Liver (tissue), 9 donors: ENCODE data around the gene ATG16L1. TPM values are rescaled to one million over a fixed set of nuclear protein-coding genes. Genes with fewer than 3 reads are reported as not detected.

Experiments
- DNase-seq: peaks from one replicate; pipeline ENCODE4 v3.0.0-alpha.2; 2017; ENCODE audit warnings: low spot score
- H3K27ac ChIP-seq, 2 donors: one replicate each; pipeline ENCODE4 v1.7.0; 2013; ENCODE audit warnings: inconsistent platforms in 2 of 2, low read length in 2 of 2, control low read depth in 1 of 2, low read depth in 1 of 2, mild to moderate bottlenecking in 1 of 2
- H3K27me3 ChIP-seq, 4 donors: one replicate each; pipeline versions ENCODE4 v1.6.1 to v1.7.0; 2013; ENCODE audit warnings: low read length in 3 of 4, inconsistent platforms in 1 of 4, mild to moderate bottlenecking in 1 of 4, moderate library complexity in 1 of 4; ENCODE audit not compliant: control insufficient read depth in 4 of 4, insufficient read depth in 4 of 4
- H3K36me3 ChIP-seq, 4 donors: one replicate each; pipeline versions ENCODE4 v1.6.1 to v1.7.0; 2013; ENCODE audit warnings: low read length in 3 of 4, mild to moderate bottlenecking in 3 of 4, low read depth in 1 of 4, moderate library complexity in 1 of 4; ENCODE audit not compliant: control insufficient read depth in 4 of 4, insufficient read depth in 3 of 4
- H3K4me1 ChIP-seq, 4 donors: one replicate each; pipeline versions ENCODE4 v1.6.1 to v1.7.0; 2013; ENCODE audit warnings: low read length in 3 of 4, mild to moderate bottlenecking in 3 of 4, moderate library complexity in 1 of 4; ENCODE audit not compliant: control insufficient read depth in 4 of 4, insufficient read depth in 4 of 4
- H3K4me3 ChIP-seq, 3 donors: one replicate each; pipeline versions ENCODE4 v1.6.1 to v1.7.0; 2013; ENCODE audit warnings: low read length in 3 of 3, control low read depth in 1 of 3, low read depth in 1 of 3, mild to moderate bottlenecking in 1 of 3
- H3K9ac ChIP-seq, 2 donors: one replicate each; pipeline ENCODE4 v1.7.0; 2013; ENCODE audit warnings: low read length in 2 of 2, mild to moderate bottlenecking in 2 of 2, moderate library complexity in 2 of 2, control low read depth in 1 of 2, low read depth in 1 of 2
- H3K9me3 ChIP-seq, 4 donors: one replicate each; pipeline versions ENCODE4 v1.6.1 to v1.7.0; 2013; ENCODE audit warnings: low read length in 3 of 4; ENCODE audit not compliant: control insufficient read depth in 4 of 4
- ATF3 ChIP-seq: IDR thresholded peaks from 2 replicates; pipeline ENCODE4 v1.6.1; 2016; ENCODE audit warnings: antibody characterized with exemption
- CTCF ChIP-seq: fragments of 150-350 bp; IDR thresholded peaks from 2 replicates; pipeline ENCODE4 v1.5.1; 2017; ENCODE audit warnings: improper control_type of control experiment, low read depth, low read length; ENCODE audit not compliant: missing input control
- EGR1 ChIP-seq, 2 donors: IDR thresholded peaks; 2 replicates each; pipeline ENCODE4 v1.6.1; 2016 to 2018; ENCODE audit warnings: antibody characterized with exemption in 2 of 2, low read depth in 2 of 2
- FOXA1 ChIP-seq: IDR thresholded peaks from 2 replicates; pipeline ENCODE4 v1.6.1; 2016; ENCODE audit warnings: antibody characterized with exemption
- HNF4G ChIP-seq: IDR thresholded peaks from 2 replicates; pipeline ENCODE4 v1.6.1; 2016; ENCODE audit warnings: antibody characterized with exemption
- JUND ChIP-seq, 2 donors: IDR thresholded peaks; 2 replicates each; pipeline ENCODE4 v1.6.1; 2016; ENCODE audit warnings: antibody characterized with exemption in 2 of 2
- MAX ChIP-seq: IDR thresholded peaks from 2 replicates; pipeline ENCODE4 v1.6.1; 2016; ENCODE audit warnings: antibody characterized with exemption
- NR2F2 ChIP-seq: IDR thresholded peaks from 2 replicates; pipeline ENCODE4 v1.6.1; 2016; ENCODE audit warnings: antibody characterized with exemption
- REST ChIP-seq: IDR thresholded peaks from 2 replicates; pipeline ENCODE4 v1.6.1; 2016; ENCODE audit warnings: antibody characterized with exemption, mild to moderate bottlenecking
- SP1 ChIP-seq: IDR thresholded peaks from 2 replicates; pipeline ENCODE4 v1.6.1; 2018; ENCODE audit warnings: antibody characterized with exemption, mild to moderate bottlenecking
- TAF1 ChIP-seq: conservative IDR thresholded peaks from 2 replicates; pipeline ENCODE4 v1.6.1; 2016; ENCODE audit warnings: antibody characterized with exemption, mild to moderate bottlenecking
- YY1 ChIP-seq: IDR thresholded peaks from 2 replicates; pipeline ENCODE4 v1.6.1; 2016; ENCODE audit warnings: antibody characterized with exemption, mild to moderate bottlenecking
- ZBTB33 ChIP-seq: IDR thresholded peaks from 2 replicates; pipeline ENCODE4 v1.6.1; 2016; ENCODE audit warnings: antibody characterized with exemption
- WGBS: extraction: QIAGEN DNeasy Blood & Tissue Kit; methylation state at CpG from one replicate; pipeline ENCODE4 v1.1.7; 2013; 5-methylcytosine and 5-hydroxymethylcytosine counted together
- polyA plus RNA-seq, 2 donors: library from polyadenylated mRNA; stranded (reverse) in 1 of 2; unstranded in 1 of 2; fragments of 200-250 nt in 1 of 2; fragments of >200 nt in 1 of 2; fragmentation: Nextera tagmentation in 1 of 2; extraction: Ambion mirVana in 1 of 2; gene quantifications; one replicate each; pipeline versions ENCODE4 v1.2.1 to v1.2.3, GENCODE V29; 2013 to 2015
- total RNA-seq, 2 donors: library from RNA; depleted of rRNA; stranded (reverse); fragments of >200 nt; gene quantifications; one replicate each; pipeline ENCODE4 v1.2.3, GENCODE V29; 2014
- donor health status: healthy.
- donor health status: healthy.
- donor health status: healthy.
- donor health status: healthy.
- donor health status: healthy.

The ATG16L1 gene
- total and polyA plus RNA-seq, 4 donors, result 6.4 to 22.8 (median 15.7) TPM

GRCh38 chr2:233242231-233242927 is 9.1 kb upstream of the ATG16L1 start:
- H3K36me3 ChIP-seq, result no peaks in the 10 kb centered on the region
- no peaks in the 10 kb centered on the region for H3K4me1 ChIP-seq
- H3K9ac ChIP-seq, result no peak overlapping the region
- peaks cover 0 to 3% (median 0%) of the 10 kb centered on the region in 4 donors for H3K9me3 ChIP-seq
- TF ChIP-seq YY1 (peak; percentile 1), EGR1 (IDR thresholded peaks at IDR 0.05; ENCODE audit: low read depth in 2 of 2) (no peak)
- H3K4me3 ChIP-seq, result no peak overlapping the region
- DNase-seq, result no peak
- no peak overlapping the region for H3K27ac ChIP-seq
- H3K27me3 ChIP-seq, result no peaks in the 10 kb centered on the region
- 75% methylated on average over 14 of the region's 14 CpGs for WGBS

- TF ChIP-seq REST, result no peak
- TF ChIP-seq TAF1, result no peak
- no peak for TF ChIP-seq NR2F2
- no peak for TF ChIP-seq CTCF
- no peak for TF ChIP-seq HNF4G
- TF ChIP-seq ZBTB33, result no peak
- no peak for TF ChIP-seq JUND (IDR thresholded peaks at IDR 0.05)
- TF ChIP-seq ATF3, result no peak
- TF ChIP-seq MAX, result no peak
- no peak for TF ChIP-seq SP1
- no peak for TF ChIP-seq FOXA1
- H3K36me3 ChIP-seq, result no peaks in the 10 kb centered on the region
- H3K27ac ChIP-seq, result no peak overlapping the region
- no peak overlapping the region for H3K4me3 ChIP-seq
- no peaks in the 10 kb centered on the region for H3K4me1 ChIP-seq
- no peak overlapping the region for H3K9ac ChIP-seq
- H3K9me3 ChIP-seq, result peaks cover 0 to 3% (median 0%) of the 10 kb centered on the region in 4 donors
- no peak for DNase-seq
- H3K27me3 ChIP-seq, result no peaks in the 10 kb centered on the region
- WGBS, result 81% methylated on average over 4 of the region's 4 CpGs
Measured at GRCh38 chr2:233243348-233243747, 8.1 kb upstream of the ATG16L1 start.
